ENCODE measurements around the gene LRRC51.
A peak's percentile ranks its signal among the peaks of the same experiment; 100 is the strongest.
"Not testable (repeated sequence)": the region's sequence is repeated elsewhere in the genome, so short reads cannot be mapped to it uniquely, and the experiment has no call there.

Gene LRRC51

GRCh38 chr11:72105888-72106287, 25.2 kb downstream of the LRRC51 start, which contains the start of gene TOMT:
TOMT (plus strand) TSS chr11:72105924; CDS start chr11:72105952, 28 bp downstream.
- no peak for DNase-seq (ENCODE audit: low spot score)

- DNase-seq (ENCODE audit: low spot score): no peak
These were observed 30.9 kb downstream of the LRRC51 start for GRCh38 chr11:72111300-72112142.

GRCh38 chr11:72112143-72112977, 31.7 kb downstream of the LRRC51 start, which contains the start of gene ANAPC15:
ANAPC15 (minus strand) TSS chr11:72112695; CDS start chr11:72111276, 1,419 bp downstream.
- DNase-seq (ENCODE audit: low spot score): peak; percentile 90

- DNase-seq (ENCODE audit: low spot score): no peak
These were observed 32.5 kb downstream of the LRRC51 start for GRCh38 chr11:72112978-72113808.

- DNase-seq (ENCODE audit: low spot score): no peak
These were observed 33.9 kb downstream of the LRRC51 start for GRCh38 chr11:72114570-72114969.

DNA sequence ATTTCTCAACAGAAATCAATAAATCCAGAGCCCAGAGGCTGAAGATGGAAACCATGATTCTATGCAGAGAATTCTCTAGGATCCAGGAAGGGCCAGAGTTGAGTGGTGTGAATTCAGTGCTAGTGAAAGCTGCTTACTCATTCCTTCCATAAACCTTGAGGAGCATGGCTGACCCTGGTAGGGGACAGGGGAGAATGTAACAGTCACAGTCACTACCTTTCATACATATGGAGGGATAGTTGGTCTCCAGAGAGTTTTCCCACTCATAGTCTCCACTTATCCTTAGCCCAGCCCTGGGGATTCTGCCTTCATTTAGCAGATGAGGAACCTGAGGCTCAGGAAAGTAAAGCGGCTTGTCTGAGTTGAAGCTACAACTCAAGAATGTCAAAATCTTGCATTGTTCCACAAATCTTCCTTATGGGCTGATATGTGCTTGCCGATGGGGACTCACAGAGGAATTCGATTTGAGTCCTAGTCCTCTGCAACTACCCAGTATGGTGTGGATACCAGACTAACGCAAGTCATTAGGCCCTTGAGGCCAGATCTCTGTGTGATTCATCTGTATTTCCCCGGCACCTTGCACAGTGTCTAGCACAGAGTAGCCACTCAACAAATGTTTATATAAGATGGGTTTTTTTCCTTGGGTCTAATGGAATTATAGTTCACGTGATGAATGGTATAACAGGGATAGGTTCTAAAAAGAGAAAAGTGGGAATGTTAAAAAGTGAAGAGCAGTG, 35.5 kb downstream of the LRRC51 start:
- DNase-seq (ENCODE audit: low spot score): no peak

- no peak for DNase-seq (ENCODE audit: low spot score)
These were observed 38.5 kb downstream of the LRRC51 start for GRCh38 chr11:72119198-72119597.

DNA sequence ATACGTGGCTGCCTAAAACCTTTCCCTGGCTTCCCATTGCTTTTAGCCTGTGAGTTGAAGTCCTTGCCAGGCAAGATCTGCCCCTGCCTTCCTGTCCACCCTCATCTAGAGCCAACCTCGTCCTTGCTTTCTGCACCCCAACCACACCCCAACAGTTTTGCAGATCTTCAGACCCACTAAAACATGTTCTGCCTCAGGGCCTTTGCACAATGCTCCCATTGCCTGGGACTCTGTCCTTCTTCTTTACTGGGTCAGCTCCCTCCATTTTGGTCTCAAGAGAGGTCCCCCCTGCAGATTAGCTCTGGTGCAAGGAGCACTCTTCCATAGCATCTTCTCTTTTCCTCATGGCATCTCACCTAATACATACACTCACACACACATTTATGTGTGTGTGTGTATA, 40.3 kb downstream of the LRRC51 start:
- DNase-seq (ENCODE audit: low spot score): no peak

DNA sequence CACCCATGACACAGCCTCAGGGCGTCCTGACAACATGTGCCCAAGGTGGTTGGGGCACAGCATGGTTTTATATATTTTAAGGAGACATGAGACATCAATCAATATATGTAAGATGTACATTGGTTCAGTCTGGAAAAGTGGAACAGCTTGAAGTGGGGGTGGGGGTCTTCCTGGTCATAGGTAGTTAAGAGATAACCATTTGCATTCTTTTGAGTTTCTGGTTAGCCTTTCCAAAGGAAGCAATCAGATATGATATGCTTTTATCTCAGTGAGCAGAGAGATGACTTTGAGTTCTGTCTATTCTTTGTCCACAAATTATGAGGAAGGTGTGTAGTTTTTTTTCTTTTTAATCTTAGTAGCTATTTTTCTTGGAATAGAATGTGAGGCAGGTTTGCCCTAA, 42.0 kb downstream of the LRRC51 start:
- no peak for DNase-seq (ENCODE audit: low spot score)

GRCh38 chr11:72123117-72123653, 42.5 kb downstream of the LRRC51 start:
- no peak for DNase-seq (ENCODE audit: low spot score)

GRCh38 chr11:72124046-72124445, 43.4 kb downstream of the LRRC51 start:
- no peak for DNase-seq (ENCODE audit: low spot score)

- DNase-seq (ENCODE audit: low spot score): no peak
These were observed 45.3 kb downstream of the LRRC51 start for GRCh38 chr11:72125956-72126355.

DNA sequence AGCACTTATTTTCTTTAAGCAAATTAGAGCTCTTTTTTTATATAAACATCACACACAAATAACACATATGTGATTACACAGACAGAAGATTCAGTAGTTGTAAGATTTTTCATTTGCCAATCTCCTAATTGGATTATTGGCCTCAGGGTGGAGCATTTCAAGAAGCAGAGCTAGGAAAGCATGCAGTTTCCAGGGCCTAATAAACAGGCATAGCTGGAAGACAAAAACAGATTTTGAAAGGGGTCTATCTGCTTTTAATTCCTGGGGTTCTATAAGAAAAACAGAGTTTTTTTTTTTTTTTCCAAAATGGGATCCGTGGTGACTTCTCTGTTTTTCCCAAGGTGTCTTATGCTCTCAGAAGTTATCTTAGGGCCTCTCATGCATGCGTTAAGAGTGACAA, 47.3 kb downstream of the LRRC51 start:
- no peak for DNase-seq (ENCODE audit: low spot score)

DNA sequence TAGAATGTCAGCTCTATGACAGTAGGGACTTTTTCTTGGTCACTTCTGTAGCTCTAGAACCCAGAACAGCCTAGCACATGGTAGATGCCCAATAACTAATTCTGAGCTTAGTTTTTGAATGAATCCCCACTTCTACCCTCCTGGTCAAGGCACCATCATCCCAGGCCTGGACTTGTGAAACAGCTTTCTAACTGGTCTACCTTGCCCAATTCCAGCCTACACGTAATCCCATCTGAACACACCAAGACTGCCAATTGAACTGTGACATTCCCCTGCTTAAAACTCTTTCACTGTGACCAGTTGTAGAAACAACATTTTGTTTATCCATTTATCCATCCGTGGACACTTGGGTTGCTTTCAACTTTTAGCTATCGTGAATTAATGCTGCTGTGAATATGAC, 48.7 kb downstream of the LRRC51 start:
- DNase-seq (ENCODE audit: low spot score): no peak

- DNase-seq (ENCODE audit: low spot score): no peak
These were observed 52.0 kb downstream of the LRRC51 start for GRCh38 chr11:72132646-72133045.

- not testable (repeated sequence) for DNase-seq (ENCODE audit: low spot score)
These were observed 54.8 kb downstream of the LRRC51 start, which contains the start of gene FOLR3 for GRCh38 chr11:72135473-72135872. FOLR3 (plus strand) TSS chr11:72135725; CDS start chr11:72135953, 228 bp downstream.

DNA sequence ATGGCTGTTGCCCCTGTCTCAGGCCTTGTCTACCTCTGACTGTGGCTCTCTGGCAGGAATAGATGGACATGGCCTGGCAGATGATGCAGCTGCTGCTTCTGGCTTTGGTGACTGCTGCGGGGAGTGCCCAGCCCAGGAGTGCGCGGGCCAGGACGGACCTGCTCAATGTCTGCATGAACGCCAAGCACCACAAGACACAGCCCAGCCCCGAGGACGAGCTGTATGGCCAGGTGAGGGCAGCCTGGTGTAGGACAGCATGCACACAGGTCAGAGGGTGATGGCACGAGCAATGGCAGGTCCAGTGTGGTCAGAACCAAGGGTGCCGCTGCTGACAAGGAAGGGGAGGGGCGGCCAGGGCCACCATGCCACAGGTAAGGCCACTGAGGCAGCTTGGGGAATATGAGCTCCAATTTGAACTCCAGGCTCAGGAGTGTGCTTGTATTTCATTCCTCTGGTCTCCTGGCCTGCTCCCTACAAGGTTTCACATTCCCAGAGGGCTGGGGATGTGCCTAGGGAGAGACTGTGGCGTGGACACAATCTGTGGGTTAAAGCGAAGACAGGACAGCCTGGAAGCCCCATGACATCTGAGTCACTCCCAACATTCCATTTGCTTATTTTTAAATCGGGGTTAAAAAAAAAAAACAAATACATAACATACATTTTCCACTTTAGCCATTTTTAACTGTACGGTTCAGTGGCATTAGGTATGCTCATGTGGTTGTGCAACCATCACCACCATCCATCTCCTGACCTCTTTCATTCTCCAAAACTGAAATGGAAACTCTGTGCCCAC, 55.4 kb downstream of the LRRC51 start:
- no peak for DNase-seq (ENCODE audit: low spot score)

GRCh38 chr11:72136684-72137262, 56.1 kb downstream of the LRRC51 start:
- DNase-seq (ENCODE audit: low spot score): no peak

DNA sequence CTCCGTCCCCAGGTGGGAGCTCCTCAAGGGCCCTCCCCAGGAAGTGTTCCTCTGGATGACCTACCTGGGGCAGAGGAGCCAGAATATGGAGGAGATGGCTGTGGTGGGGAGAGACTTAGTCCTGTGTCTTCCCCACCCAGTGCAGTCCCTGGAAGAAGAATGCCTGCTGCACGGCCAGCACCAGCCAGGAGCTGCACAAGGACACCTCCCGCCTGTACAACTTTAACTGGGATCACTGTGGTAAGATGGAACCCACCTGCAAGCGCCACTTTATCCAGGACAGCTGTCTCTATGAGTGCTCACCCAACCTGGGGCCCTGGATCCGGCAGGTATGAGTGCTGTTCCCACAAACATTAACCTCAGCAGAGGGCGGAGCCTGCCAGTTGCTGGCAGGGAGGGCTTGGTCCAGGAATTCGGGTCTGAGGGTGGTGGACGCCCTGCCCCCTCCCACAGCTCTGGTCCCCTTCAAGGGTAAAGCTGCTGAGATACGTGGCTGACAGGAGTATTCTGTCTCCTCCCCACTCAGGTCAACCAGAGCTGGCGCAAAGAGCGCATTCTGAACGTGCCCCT, 58.3 kb downstream of the LRRC51 start:
- no peak for DNase-seq (ENCODE audit: low spot score)

Data from iPS-NIHi11 (cell line).